Erythroblast (primary cell): Measurements from ENCODE around the gene EXOC7.
A peak's percentile ranks its signal among the peaks of the same experiment; 100 is the strongest.
"Not testable (repeated sequence)": the region's sequence is repeated elsewhere in the genome, so short reads cannot be mapped to it uniquely, and the experiment has no call there.

ENCODE experiments used
- DNase-seq, 2 experiments: peaks; one replicate each; lab custom pipeline; 2025; lab: John Stamatoyannopoulos, UW
- GATA1 ChIP-seq: IDR thresholded peaks from 2 replicates; pipeline ENCODE4 v1.6.1; 2011; ENCODE audit warnings: low read depth, mild to moderate bottlenecking, control low read depth, low read length, moderate library complexity
- POLR2A ChIP-seq: IDR thresholded peaks from 2 replicates; pipeline ENCODE4 v1.6.1; 2011; ENCODE audit warnings: mild to moderate bottlenecking, low read length

The EXOC7 gene

DNA sequence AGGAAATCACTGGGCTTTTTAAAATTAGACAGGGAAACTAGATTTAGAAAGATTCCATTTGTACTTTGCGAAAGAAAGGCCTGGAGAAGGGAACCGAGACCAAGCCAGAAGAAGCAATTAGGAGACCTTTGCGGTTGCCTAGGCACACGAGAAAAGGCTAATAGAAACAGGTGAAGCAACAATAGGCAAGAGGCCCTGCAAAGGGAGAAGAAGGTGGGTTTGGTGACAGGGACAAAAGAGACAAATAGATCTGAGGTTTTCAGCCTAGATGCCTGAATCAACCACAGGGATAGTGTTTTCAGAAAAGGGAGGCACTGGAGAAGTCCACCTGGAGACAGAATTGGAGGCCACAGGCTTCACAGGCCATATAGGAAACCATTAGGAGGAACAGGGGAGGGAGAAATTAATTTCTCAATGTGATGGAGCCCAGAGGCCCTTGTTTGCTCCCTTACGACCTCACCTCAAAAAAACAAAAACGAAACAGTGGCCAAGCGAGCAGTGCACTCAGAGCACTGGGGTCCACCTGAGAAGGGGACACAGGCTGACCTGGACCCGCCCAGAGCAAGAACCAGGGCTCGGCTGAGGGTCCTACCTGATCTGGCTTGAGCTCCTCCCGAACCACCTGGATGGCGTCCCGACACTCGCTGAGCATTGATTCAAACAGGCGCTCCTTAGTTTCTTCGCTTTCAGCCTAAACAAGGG is 53.6 kb downstream of the EXOC7 start:
- DNase-seq: no peak
- TF ChIP-seq GATA1 (no peak), POLR2A (no peak)

DNA sequence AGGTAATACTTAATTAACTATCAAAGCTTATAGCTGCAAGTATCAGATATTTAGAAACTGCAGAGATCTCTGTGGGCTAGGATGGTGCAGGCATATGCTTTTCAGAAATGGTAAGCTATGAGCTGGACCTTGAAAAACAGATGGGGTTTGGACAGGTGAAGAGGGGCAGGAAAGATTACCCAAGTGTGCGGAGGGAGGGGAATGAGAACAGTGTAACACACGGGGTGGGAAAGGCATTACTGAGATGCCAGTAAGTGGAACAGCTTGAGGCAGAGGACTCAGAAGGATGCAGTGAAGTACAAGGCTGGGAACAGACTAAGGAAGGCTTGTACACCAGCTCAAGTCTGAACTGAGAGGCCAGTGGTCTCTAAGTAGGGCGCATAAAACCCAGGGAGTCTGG is 54.3 kb downstream of the EXOC7 start:
- TF ChIP-seq GATA1 (no peak), POLR2A (no peak)

DNA sequence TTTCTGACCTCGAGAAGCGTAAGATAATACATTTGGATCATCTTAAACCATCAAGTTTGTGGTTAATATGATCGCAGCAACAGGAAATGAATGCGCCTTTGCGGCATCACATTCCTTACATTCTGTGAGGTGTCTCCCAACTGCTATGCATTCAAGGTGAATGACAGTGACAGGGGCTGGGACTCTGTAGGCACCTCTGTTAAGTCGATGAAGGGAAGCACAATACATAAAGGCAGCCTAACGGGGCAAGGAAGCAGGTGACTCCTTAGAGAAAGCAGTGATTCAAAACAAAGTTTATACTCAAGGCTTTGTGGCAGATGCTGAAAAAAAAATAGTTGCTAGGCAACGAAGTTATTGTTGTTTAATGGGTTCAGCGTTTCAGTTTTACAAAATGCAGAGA is 54.9 kb downstream of the EXOC7 start:
- no peak for DNase-seq
- TF ChIP-seq GATA1 (no peak), POLR2A (no peak)

More for the DNA sequence above, 54.3 kb downstream of the EXOC7 start:
- DNase-seq: no peak

DNA sequence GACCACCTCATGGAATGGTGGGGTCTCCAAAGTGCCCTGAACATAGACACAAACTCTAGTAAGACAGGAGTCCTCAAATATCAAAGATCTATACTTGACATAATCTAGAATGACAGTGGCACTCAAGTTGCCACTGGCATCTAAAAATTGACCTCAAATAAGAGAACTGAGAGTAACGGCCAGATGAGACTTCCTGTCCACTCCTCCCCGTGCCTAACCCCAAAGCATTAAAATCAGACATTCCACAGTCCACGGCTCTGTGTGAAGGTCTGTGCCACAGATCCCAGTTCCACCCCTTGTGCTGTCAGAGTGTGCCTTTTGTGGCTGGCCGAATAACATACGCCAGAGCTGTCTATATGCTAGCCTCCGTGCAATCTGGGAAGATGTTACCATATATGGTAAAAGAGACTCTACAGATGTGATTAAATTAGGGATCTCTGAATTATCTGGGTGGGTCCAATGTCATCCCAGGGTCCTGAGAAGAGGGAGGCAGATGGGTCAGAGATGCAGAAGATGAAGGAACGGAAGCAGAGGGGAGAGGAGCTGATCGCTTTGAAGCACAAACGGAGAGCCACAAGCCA is 55.5 kb downstream of the EXOC7 start:
- no peak for TF ChIP-seq POLR2A
- DNase-seq: no peak

DNA sequence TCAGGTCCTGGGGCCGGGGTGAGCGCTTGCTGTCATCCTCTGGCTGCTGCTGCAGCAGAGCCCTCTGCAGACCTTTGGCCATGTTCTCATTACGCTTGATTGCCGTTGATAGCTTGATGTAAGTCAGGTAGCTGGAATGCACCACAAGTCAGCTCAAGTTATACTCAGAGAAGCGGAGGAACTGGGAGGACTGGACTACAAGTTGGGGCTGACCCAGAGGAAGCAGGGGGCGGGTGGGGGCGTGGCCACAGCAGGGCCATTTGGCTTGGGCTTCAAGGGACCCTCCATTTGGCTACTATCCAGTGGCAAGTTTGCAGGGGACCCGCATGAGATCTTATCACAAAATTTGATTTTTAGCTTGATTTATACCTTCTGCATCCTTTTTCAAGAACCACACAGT is 57.5 kb downstream of the EXOC7 start:
- TF ChIP-seq POLR2A: no peak
- TF ChIP-seq GATA1: no peak
- no peak for DNase-seq

DNA sequence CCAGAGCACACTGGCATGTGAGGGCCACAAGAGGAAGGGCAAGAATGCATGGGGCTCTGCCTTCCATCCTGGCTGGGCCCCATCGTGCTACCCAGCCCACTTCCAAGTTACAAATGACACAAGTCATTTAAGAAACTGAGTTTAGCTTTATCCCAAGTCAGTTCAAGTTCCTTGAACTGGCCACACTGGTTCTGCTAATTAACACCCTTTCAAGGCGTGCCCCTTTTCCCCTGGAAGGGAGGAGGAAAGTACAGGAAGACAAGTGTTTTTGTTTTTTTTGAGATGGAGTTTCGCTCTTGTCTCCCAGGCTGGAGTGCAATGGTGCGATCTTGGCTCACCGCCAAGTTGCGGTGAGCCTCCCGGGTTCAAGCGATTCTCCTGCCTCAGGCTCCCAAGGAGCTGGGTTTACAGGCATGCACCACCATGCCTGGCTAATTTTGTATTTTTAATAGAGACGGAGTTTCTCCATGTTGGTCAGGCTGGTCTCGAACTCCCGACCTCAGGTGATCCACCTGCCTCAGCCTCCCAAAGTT is 59.0 kb downstream of the EXOC7 start:
- not testable (repeated sequence) for DNase-seq

DNA sequence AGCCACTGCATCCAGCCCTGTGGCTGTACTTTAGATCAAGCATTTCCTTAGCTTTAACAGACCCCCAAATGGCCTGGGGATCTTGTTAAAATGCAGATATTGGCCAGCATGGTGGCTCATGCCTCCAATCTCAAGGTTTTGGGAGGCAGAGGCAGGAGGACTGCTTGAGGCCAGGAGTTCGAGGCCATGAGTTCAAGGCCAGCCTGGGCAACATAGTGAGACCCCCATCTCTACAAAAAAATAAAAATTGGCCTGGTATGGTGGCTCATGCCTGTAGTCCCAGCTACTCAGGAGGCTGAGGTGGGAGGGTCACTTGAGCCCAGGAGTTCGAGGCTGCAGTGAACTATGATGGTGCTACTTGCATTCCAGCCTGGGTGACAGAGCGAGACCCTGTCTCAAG is 60.7 kb downstream of the EXOC7 start:
- DNase-seq: not testable (repeated sequence)

DNA sequence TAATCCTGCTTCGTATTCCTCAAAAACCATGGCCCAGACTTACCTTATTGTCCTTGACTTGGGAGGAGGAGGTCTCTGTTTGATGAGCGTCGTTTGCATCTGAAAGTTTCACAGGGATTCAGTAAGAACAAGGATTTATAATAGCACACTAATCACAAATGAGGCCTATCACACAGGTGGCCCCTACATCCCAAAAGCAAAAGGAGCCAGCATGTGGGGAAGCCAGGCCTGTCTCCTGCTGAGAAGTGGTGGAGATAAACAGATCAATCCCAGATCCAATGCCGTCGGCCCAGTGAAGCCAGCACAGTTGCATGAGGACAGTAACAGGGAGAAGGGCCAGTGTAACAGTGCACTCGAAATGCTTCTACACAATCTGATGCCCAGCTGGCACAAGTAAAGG is 63.2 kb downstream of the EXOC7 start:
- TF ChIP-seq POLR2A (no peak), GATA1 (no peak)

DNA sequence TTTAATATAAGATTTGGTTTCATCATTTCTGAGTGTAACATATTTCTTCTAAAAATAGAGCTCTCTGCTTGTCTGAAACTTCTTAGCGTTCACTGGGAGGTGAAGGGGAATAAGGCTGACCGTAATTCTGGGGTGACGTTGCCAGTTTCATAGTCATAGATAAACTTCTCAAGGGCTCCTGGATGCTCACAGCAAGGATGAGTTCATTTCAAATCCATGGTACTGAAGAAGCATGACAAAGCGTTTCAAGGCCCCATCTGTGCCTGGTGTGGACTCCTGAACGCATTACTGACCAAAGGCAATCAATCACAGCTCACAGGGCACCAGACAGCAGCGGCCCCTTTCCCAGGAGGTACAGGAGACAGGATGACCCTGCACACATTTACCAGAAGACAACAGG is 64.5 kb downstream of the EXOC7 start:
- no peak for DNase-seq
- TF ChIP-seq GATA1: no peak
- no peak for TF ChIP-seq POLR2A

More for the DNA sequence above, 63.2 kb downstream of the EXOC7 start:
- DNase-seq: no peak

DNA sequence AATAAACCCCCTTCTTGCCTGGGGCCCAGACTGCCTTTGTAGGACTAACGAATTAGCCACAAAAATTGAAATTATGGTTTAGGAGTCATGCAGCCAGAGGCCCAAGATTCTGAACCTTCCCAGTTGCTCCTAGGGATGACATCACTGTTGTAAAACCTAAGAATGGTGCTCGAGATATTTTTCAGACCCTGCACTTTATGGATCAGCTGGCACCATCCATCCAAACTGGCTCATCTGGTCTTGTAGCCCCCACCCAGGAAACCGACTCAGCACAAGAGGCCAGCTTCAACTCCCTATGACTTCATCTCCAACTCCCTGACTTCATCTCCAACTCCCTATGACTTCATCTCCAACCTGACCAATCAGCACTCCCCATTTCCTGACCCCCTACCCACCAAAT is 65.5 kb downstream of the EXOC7 start:
- DNase-seq: no peak
- TF ChIP-seq GATA1: no peak
- no peak for TF ChIP-seq POLR2A

DNA sequence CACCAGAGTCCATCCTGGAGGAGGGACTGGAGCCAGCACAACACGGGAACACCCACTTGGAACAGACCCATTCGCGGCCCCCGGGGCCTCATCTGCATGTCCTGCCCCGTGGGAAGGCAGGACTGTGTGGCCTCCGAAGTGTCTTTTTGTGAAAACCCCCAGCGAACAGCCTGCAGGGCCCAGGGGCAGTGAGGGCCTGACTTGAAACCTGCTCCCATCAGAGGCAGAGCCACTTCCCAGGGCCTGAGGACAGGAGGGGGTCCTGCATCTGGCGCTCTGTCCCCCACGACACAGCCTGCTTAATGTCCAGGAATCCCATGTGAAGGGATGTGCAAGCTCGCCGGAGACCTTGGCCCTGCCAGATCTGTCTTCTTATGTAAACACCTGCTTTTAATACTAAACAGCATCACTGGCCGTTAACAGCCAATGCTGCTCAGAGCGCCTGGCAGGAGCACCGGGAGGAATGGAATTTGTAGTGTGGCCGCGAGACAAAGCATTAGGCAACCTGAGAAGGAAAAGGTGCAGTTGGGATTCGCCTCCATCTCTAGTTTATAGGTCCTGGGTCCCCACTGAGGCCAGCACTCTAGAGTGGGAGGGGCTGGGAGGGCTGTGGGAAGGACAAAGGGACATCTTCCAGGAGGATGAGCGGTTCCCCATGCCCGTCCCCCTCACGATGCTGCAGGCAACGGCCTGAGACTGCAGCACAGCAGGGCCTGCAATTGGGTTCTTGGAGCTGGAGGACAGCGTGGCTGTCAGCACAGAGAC is 66.9 kb downstream of the EXOC7 start:
- TF ChIP-seq POLR2A (no peak), GATA1 (no peak)
- DNase-seq: no peak

DNA sequence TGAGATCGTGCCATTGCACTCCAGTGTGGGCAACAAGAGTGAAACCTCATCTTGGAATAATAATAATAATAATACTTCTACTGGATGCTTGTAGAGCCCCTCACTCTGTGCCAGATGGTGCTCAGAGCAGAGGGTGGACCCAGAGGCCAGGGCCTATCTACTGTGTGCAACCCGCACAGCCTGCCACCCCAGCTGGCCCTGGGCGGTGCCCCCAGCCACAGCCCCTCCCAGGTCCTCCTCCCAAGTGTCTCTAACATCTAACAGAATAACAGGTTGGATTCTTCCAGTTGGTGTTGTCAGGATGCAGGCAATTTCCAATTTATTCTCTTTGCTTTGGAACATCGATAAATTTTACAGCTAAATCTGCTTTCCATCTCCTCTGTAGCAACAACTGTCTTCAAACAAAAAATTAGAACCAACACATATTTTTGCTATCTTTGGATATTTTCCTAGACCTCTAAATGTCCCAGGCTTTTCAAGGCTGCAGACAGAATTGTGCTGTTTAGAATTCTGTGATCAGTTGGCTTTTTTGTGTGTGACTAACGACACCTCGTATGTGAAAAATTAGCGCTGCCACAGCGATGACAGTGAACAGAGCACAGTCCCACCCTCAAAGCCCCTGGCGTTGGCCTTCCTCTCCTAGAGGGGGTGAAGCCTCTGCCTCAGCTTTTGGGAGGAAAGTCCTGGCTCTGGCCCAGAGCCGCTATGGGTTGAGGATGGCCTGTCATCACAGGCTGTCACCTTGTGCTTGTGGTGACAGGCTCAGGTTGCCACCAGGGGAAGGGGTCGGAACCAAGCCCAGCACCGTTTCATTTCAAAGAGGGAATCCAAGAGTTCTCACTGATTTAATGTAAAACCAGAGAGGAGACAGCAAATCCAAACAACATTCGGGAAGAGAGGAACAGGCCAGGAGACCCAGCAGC is 68.9 kb downstream of the EXOC7 start:
- TF ChIP-seq GATA1 (no peak), POLR2A (peak; percentile 29)
- peak; percentile 85 to 89 for DNase-seq

DNA sequence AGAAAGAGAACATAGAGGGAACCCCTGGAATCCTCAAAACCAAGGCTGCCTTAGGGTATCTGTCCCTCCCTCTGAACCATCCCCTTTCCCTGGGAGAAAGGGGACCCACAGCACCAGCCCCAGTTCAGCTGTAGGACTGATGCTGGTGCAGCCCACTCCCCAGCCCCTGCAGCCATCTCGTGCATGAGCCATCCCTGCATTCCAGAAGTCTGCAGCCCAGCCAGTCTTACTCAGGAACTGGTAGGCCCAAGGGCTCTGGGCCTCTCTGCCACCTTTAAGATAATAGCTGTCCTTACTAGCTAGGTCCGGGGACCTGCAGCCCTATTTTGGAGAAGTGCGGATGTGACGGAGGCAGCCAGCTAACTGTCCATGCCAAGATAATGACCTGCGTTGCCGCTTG is 70.4 kb downstream of the EXOC7 start:
- DNase-seq: no peak
- TF ChIP-seq GATA1 (no peak), POLR2A (no peak)
